HL-60 (cell line): ENCODE results near the gene LRRK1.

Source experiments
- DNase-seq, 2 experiments: peaks; one replicate each; pipeline ENCODE4 v3.0.0-alpha.2; 2010 to 2020; ENCODE audit warnings: low read depth in 1 of 2, low spot score in 1 of 2
- H3K27ac ChIP-seq: fragments of 250-450 bp; sonication (Bioruptor Pico); replicated peaks from 2 replicates; pipeline ENCODE4 v1.5.1; 2020; ENCODE audit warnings: mild to moderate bottlenecking, moderate library complexity
- H3K27me3 ChIP-seq: fragments of 250-450 bp; sonication (Bioruptor Pico); 2 replicates; pipeline ENCODE4 v1.5.1; 2021; ENCODE audit warnings: mild to moderate bottlenecking, moderate library complexity; ENCODE audit not compliant: insufficient read depth, poor library complexity, severe bottlenecking
- H3K4me3 ChIP-seq: replicated peaks from 2 replicates; pipeline ENCODE4 v1.5.1; 2011; ENCODE audit warnings: mild to moderate bottlenecking, control low read depth, low read length; ENCODE audit not compliant: insufficient read depth
- GABPA ChIP-seq: IDR thresholded peaks from 2 replicates; pipeline ENCODE4 v1.6.1; 2012; ENCODE audit warnings: low read depth
- POLR2AphosphoS5 ChIP-seq: IDR thresholded peaks from 2 replicates; pipeline ENCODE4 v1.6.1; 2012; ENCODE audit warnings: low read depth
- SPI1 ChIP-seq: IDR thresholded peaks from 2 replicates; pipeline ENCODE4 v1.6.1; 2012; ENCODE audit warnings: low read depth, mild to moderate bottlenecking, borderline replicate concordance
- TF ChIP-seq, protein P1 (sequence below): IDR thresholded peaks from 2 replicates; pipeline ENCODE4 v1.6.1; 2012; ENCODE audit warnings: low read depth; ENCODE audit not compliant: insufficient replicate concordance
- TF ChIP-seq, protein P2 (sequence below): IDR thresholded peaks from one replicate; pipeline ENCODE4 v1.5.1; 2011; ENCODE audit warnings: low read length, control low read depth, inconsistent platforms; ENCODE audit not compliant: insufficient read depth

The LRRK1 gene

DNA sequence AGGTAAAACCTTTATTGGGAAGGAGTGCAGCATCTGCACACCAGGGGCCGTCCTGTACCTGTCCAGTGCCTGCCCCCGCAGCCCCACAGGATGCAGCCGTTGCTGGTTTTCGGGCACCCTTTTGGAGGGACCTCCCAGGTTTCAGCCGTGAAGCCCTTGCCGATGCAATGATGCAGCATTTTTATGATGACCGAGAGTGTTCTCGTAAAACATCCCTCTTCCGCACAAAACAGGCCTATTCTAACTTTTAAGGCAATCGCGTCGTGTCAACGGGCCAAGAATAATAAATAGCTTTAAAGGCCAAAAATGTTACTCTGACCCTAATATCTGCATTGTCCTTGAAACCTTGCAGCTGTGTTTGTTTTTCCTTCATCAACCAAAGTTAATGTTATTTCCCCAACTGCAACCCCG lies 126.1 kb downstream of the LRRK1 start:
- Histone ChIP-seq H3K27ac (no peak overlapping the region), H3K27me3 (no peaks in the 10 kb centered on the region), H3K4me3 (no peak overlapping the region)
- no peak for TF ChIP-seq POLR2AphosphoS5
- TF ChIP-seq, protein P1, sequence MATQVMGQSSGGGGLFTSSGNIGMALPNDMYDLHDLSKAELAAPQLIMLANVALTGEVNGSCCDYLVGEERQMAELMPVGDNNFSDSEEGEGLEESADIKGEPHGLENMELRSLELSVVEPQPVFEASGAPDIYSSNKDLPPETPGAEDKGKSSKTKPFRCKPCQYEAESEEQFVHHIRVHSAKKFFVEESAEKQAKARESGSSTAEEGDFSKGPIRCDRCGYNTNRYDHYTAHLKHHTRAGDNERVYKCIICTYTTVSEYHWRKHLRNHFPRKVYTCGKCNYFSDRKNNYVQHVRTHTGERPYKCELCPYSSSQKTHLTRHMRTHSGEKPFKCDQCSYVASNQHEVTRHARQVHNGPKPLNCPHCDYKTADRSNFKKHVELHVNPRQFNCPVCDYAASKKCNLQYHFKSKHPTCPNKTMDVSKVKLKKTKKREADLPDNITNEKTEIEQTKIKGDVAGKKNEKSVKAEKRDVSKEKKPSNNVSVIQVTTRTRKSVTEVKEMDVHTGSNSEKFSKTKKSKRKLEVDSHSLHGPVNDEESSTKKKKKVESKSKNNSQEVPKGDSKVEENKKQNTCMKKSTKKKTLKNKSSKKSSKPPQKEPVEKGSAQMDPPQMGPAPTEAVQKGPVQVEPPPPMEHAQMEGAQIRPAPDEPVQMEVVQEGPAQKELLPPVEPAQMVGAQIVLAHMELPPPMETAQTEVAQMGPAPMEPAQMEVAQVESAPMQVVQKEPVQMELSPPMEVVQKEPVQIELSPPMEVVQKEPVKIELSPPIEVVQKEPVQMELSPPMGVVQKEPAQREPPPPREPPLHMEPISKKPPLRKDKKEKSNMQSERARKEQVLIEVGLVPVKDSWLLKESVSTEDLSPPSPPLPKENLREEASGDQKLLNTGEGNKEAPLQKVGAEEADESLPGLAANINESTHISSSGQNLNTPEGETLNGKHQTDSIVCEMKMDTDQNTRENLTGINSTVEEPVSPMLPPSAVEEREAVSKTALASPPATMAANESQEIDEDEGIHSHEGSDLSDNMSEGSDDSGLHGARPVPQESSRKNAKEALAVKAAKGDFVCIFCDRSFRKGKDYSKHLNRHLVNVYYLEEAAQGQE = no peak
- TF ChIP-seq, protein P2, sequence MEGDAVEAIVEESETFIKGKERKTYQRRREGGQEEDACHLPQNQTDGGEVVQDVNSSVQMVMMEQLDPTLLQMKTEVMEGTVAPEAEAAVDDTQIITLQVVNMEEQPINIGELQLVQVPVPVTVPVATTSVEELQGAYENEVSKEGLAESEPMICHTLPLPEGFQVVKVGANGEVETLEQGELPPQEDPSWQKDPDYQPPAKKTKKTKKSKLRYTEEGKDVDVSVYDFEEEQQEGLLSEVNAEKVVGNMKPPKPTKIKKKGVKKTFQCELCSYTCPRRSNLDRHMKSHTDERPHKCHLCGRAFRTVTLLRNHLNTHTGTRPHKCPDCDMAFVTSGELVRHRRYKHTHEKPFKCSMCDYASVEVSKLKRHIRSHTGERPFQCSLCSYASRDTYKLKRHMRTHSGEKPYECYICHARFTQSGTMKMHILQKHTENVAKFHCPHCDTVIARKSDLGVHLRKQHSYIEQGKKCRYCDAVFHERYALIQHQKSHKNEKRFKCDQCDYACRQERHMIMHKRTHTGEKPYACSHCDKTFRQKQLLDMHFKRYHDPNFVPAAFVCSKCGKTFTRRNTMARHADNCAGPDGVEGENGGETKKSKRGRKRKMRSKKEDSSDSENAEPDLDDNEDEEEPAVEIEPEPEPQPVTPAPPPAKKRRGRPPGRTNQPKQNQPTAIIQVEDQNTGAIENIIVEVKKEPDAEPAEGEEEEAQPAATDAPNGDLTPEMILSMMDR = no peak
- no peak for TF ChIP-seq GABPA
- TF ChIP-seq SPI1 = no peak
- DNase-seq = no peak

DNA sequence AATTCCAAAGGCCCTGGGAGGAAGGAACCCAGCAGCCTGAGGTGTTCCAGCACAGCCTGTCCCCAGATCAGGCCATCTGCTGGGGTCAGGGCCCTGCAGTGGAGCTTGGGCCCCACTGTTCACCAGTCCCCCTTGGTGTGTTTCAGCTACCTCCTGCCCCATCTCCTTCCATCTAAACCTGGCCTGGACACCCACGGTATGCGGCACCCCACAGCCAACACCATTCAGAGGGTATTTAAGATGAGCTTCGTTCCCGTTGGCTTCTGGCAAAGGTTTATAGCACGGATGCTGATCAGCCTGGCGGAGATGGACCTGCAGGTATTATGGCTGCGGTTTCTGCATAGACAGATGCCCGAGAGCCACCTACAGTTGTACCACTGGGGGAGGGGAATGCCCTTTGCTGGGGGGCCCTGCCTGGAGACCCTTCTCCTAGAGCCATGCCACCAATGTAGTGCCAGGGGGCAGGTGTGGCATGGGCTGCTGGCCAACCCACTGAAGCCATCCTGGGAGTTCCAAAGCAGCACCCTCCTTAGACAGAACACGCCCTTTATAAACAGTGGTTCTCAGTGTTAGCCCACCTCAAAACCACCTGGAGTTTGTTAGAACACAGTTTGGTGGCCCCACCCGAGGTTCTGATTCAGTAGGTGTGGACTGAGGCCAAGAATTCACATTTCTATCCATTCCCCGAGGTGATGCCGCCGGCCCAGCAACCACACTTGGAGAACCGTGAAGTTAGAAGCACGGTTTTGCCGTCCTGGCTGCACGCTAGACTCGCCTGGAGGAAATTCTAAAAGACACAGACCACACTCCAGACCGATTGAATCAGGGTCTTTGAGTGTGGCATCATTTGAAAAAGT lies 126.9 kb downstream of the LRRK1 start:
- TF ChIP-seq SPI1 (no peak), GABPA (no peak), POLR2AphosphoS5 (no peak)
- TF ChIP-seq, protein P1 = no peak
- TF ChIP-seq, protein P2 = no peak
- no peak for DNase-seq
- Histone ChIP-seq H3K4me3 (no peak overlapping the region), H3K27me3 (no peaks in the 10 kb centered on the region), H3K27ac (no peak overlapping the region)

DNA sequence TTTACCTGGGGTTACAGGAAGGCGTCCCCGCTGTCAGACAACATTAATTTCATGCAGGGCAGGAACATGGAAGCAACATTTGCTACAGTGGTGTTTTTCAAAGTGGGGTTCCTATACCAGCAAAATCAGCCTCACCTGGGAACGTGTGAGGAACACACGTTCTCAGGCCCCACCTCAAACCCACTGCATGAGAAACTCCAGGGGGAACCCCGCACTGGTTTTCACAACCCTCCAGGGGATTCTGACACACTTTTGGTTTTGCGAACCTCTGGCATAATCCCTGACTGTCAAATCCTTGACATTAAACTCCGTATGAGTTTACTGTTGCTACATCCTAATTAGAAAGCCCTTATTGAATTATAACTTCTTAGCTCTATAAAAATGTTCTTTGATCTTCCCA lies 127.7 kb downstream of the LRRK1 start:
- Histone ChIP-seq H3K4me3 (no peak overlapping the region), H3K27me3 (no peaks in the 10 kb centered on the region), H3K27ac (no peak overlapping the region)
- no peak for DNase-seq
- TF ChIP-seq POLR2AphosphoS5 (no peak), SPI1 (no peak), GABPA (no peak)
- TF ChIP-seq, protein P1 = no peak
- TF ChIP-seq, protein P2 = no peak
